OCI-LY7 (cell line): ENCODE data around the gene C19orf25. TPM values are rescaled to one million over a fixed set of nuclear protein-coding genes. Genes with fewer than 3 reads are reported as not detected.

Experiments used
- BruUV-seq: library from RNA; stranded (reverse); fragments of 400-500 nt; replicated peaks from 2 replicates; lab custom pipeline; 2021; lab: Mats Ljungman, UMichigan
- CTCF ChIA-PET: fragments of 300-600 bp; sonication (Branson Sonifier 250); formaldehyde crosslinking; loops from one replicate; lab custom pipeline; 2022; ENCODE audit warnings: antibody characterized with exemption; ENCODE audit not compliant: unreplicated experiment; lab: Charles Lee
- POLR2A ChIA-PET: fragments of 300-600 bp; sonication (Branson Sonifier 250); formaldehyde crosslinking; loops from one replicate; lab custom pipeline; 2022; ENCODE audit warnings: antibody characterized with exemption; lab: Charles Lee
- DNase-seq: peaks from one replicate; pipeline ENCODE4 v3.0.0-alpha.2; 2015; ENCODE audit warnings: low spot score
- H2AFZ ChIP-seq: fragments of 200-600 bp; sonication (generic), shearing (Covaris generic); 2 replicates; pipeline ENCODE4 v1.6.1; 2014; ENCODE audit warnings: mild to moderate bottlenecking, antibody characterized with exemption, low read length, moderate library complexity
- H3K27ac ChIP-seq: fragments of 200-600 bp; sonication (generic); 2 replicates; pipeline ENCODE4 v1.5.1; 2014; ENCODE audit warnings: mixed run types, low read depth, mild to moderate bottlenecking, moderate library complexity, low read length, inconsistent platforms; ENCODE audit not compliant: poor library complexity, severe bottlenecking
- H3K36me3 ChIP-seq: fragments of 200-600 bp; sonication (generic); 2 replicates; pipeline ENCODE4 v1.6.1; 2014; ENCODE audit warnings: mild to moderate bottlenecking, antibody characterized with exemption, low read length, moderate library complexity, mixed read lengths; ENCODE audit not compliant: insufficient read depth
- H3K4me1 ChIP-seq: fragments of 200-600 bp; sonication (generic); 2 replicates; pipeline ENCODE4 v1.5.1; 2014; ENCODE audit warnings: mild to moderate bottlenecking, low read length; ENCODE audit not compliant: insufficient read depth, poor library complexity, severe bottlenecking
- H3K4me2 ChIP-seq: fragments of 200-600 bp; sonication (generic); 2 replicates; pipeline ENCODE4 v1.6.1; 2014; ENCODE audit warnings: mild to moderate bottlenecking, low read length
- H3K4me3 ChIP-seq: fragments of 200-600 bp; sonication (generic); 2 replicates; pipeline ENCODE4 v1.5.1; 2014; ENCODE audit warnings: mild to moderate bottlenecking, low read depth, low read length; ENCODE audit not compliant: poor library complexity, severe bottlenecking
- H3K79me2 ChIP-seq: fragments of 200-600 bp; sonication (generic); 2 replicates; pipeline ENCODE4 v1.6.1; 2016; ENCODE audit warnings: low read depth, mild to moderate bottlenecking, low read length, moderate library complexity, mixed read lengths; ENCODE audit not compliant: insufficient read depth
- H3K9me2 ChIP-seq: fragments of 200-600 bp; sonication (generic); 2 replicates; pipeline ENCODE4 v1.6.1; 2016; ENCODE audit warnings: mild to moderate bottlenecking, low read length, mixed read lengths; ENCODE audit not compliant: insufficient read depth
- H3K9me3 ChIP-seq: fragments of 200-600 bp; sonication (generic); 2 replicates; pipeline ENCODE4 v1.6.1; 2014; ENCODE audit warnings: mild to moderate bottlenecking, mixed run types, low read length, mixed read lengths
- H4K20me1 ChIP-seq: fragments of 200-600 bp; sonication (generic); 2 replicates; pipeline ENCODE4 v1.6.1; 2014; ENCODE audit warnings: mild to moderate bottlenecking, antibody characterized with exemption, low read length, moderate library complexity, mixed read lengths; ENCODE audit not compliant: insufficient read depth
- EZH2phosphoT487 ChIP-seq: fragments of 200-600 bp; sonication (generic); IDR thresholded peaks from 2 replicates; pipeline ENCODE4 v1.6.1; 2018; ENCODE audit warnings: low read depth, borderline replicate concordance, mild to moderate bottlenecking, mixed run types, antibody characterized with exemption, low read length, moderate library complexity, mixed read lengths
- intact Hi-C: fragments of 100-400 bp; cut with micrococcal nuclease; formaldehyde crosslinking; loops from one replicate; pipeline ENCODE4 v1.10.0; 2022; ENCODE audit not compliant: unreplicated experiment
- total RNA-seq, 2 experiments: library from RNA; depleted of rRNA in 1 of 2; stranded (reverse); fragments of >200 nt in 1 of 2; shearing (Covaris generic) in 1 of 2; gene quantifications; 2 replicates each; pipeline ENCODE4 v1.2.3, GENCODE V29; 2014 to 2022
- TF ChIP-seq, protein P1 (sequence below): fragments of 200-600 bp; sonication (generic); conservative IDR thresholded peaks from 2 replicates; pipeline ENCODE4 v1.5.1; 2014; ENCODE audit warnings: mild to moderate bottlenecking, antibody characterized with exemption, low read length, moderate library complexity, mixed read lengths

Gene C19orf25
- total RNA-seq, 2 experiments from 2014 or later: 45.6 to 58.6 TPM

DNA sequence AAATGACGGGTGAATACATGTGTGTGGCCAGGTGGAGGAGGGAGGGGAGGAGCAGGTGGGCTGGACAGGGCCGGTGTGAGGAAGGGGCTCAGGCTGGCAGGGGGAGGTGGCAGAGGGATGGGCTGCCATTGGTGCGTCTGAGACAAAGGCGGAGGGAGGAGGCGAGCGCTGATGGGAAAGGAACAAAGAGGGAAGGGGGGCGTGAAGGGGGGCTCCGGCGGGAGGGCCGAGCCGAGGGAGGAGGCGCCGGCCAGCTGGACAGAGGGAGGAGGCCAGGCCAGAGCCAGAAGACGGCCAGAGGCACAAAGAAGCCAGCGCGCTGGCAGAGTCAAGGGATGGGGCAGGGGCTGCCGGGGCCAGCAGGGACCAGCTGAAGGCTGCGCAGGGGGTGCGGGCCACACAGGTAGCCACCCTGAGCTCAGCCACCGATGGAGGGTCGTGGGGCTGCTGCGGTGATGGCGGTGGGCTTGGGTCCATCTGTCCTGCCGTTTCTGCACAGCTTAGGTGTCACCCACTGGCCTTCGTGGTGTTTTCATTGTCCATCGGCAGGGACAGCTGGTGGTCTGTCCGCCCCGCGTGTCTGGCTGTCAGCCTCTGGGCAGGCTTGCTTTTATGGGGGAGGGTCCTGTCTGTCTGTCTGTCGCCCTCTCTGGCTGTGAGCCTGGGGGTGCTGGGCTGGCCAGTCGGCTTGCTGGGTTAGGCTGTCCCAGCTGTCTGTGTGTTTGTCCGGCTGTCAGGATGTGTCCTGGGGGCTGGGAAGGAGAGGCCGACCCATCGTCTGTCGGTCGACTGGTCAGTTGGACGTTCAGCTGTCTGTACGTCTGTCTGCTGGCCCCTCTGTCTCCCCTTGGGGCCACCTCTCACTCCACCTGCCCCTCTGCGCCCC, 26.9 kb downstream of the C19orf25 start:
- no peak for TF ChIP-seq EZH2phosphoT487
- TF ChIP-seq, protein P1, sequence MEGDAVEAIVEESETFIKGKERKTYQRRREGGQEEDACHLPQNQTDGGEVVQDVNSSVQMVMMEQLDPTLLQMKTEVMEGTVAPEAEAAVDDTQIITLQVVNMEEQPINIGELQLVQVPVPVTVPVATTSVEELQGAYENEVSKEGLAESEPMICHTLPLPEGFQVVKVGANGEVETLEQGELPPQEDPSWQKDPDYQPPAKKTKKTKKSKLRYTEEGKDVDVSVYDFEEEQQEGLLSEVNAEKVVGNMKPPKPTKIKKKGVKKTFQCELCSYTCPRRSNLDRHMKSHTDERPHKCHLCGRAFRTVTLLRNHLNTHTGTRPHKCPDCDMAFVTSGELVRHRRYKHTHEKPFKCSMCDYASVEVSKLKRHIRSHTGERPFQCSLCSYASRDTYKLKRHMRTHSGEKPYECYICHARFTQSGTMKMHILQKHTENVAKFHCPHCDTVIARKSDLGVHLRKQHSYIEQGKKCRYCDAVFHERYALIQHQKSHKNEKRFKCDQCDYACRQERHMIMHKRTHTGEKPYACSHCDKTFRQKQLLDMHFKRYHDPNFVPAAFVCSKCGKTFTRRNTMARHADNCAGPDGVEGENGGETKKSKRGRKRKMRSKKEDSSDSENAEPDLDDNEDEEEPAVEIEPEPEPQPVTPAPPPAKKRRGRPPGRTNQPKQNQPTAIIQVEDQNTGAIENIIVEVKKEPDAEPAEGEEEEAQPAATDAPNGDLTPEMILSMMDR: no peak

DNA sequence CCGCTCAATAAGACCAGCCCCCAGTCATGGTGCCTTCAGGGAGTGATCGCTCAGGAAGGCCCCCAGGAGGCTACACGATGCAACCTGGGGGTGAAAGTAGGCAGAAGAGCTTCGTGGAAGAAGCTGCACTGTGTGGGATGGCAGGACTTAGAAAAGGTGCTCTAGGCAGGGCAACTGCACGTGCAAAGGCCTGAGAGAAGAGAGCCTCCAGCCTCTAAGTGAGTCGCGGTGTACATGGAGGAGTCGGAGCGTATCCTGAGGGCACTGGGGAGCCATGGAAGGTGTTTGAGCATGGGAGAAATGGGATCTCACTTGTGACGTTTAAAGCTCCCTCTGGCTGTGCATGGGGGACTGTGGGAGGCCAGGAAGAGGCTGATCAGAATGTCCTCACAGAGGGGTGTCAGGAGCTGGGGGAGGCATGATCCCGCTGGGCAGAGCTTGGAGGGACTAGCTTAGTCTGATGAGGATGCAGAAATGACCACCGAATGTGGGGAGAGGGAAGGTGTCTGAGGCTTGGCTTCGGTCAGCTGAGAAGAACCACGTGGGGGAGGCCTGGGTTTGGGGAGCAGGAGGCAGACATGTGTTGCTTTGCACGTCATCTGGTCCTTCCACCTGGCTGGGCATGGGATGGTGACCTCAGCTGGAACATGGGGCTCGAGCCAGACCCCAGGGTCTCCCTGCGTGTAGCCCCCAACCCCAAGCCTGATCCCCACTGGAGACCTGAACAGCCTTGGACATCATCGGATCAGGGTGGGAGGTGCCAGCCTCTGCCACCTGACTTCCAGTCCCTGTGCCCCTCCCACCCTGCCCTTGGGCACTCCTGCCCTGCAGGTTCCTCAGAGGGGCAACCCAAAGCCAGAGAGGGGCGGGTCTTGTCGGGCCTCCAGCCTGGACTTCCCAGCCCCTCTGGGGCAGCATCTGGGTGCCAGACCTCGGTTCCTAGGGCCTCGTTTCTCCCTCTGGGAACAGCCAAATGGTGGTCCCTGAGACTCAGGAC, 28.0 kb downstream of the C19orf25 start:
- Histone ChIP-seq H4K20me1 (no peaks in the 10 kb centered on the region), H3K4me3 (no peak overlapping the region), H3K4me2 (no peak overlapping the region), H3K9me2 (no peaks in the 10 kb centered on the region), H3K4me1 (peaks cover 35% of the 10 kb centered on the region), H3K36me3 (no peaks in the 10 kb centered on the region), H3K9me3 (no peaks in the 10 kb centered on the region), H3K79me2 (no peaks in the 10 kb centered on the region), H3K27ac (no peak overlapping the region), H2AFZ (no peak overlapping the region)
- intact Hi-C loops: no loop called here
- no peak for DNase-seq
- ChIA-PET POLR2A (no interaction called here), CTCF (no interaction called here)
- no TSS peak for BruUV-seq
- no peak for TF ChIP-seq EZH2phosphoT487
- TF ChIP-seq, protein P1: no peak

More for the DNA sequence above, 26.9 kb downstream of the C19orf25 start:
- H3K4me1 ChIP-seq: peaks cover 40% of the 10 kb centered on the region
- no peak overlapping the region for H2AFZ ChIP-seq
- H3K27ac ChIP-seq: no peak overlapping the region
- H3K9me3 ChIP-seq: no peaks in the 10 kb centered on the region
- H3K9me2 ChIP-seq: no peaks in the 10 kb centered on the region
- ChIA-PET CTCF (no interaction called here), POLR2A (no interaction called here)
- no peaks in the 10 kb centered on the region for H4K20me1 ChIP-seq
- no TSS peak for BruUV-seq
- no peaks in the 10 kb centered on the region for H3K79me2 ChIP-seq
- H3K36me3 ChIP-seq: no peaks in the 10 kb centered on the region
- no peak for DNase-seq
- intact Hi-C loops: no loop called here
- H3K4me2 ChIP-seq: no peak overlapping the region
- H3K4me3 ChIP-seq: no peak overlapping the region
